GM13976 (cell line): ENCODE data around the gene CPXM2.

Experiments used
- DNase-seq: peaks from one replicate; pipeline ENCODE4 v3.0.0; 2012; ENCODE audit warnings: low spot score
- CTCF ChIP-seq: IDR thresholded peaks from 2 replicates; pipeline ENCODE4 v1.5.1; 2012; ENCODE audit warnings: borderline replicate concordance, mild to moderate bottlenecking; ENCODE audit not compliant: insufficient read depth; ENCODE audit errors: extremely low read depth, missing control alignments, control extremely low read depth
- in situ Hi-C: fragments of 300-500 bp; cut with MboI; formaldehyde crosslinking; loops from one replicate; pipeline ENCODE4 v1.12.0; 2022; ENCODE audit warnings: low sequenced_read_pairs, mixed read lengths, inconsistent platforms; ENCODE audit not compliant: unreplicated experiment

CPXM2 gene

DNA sequence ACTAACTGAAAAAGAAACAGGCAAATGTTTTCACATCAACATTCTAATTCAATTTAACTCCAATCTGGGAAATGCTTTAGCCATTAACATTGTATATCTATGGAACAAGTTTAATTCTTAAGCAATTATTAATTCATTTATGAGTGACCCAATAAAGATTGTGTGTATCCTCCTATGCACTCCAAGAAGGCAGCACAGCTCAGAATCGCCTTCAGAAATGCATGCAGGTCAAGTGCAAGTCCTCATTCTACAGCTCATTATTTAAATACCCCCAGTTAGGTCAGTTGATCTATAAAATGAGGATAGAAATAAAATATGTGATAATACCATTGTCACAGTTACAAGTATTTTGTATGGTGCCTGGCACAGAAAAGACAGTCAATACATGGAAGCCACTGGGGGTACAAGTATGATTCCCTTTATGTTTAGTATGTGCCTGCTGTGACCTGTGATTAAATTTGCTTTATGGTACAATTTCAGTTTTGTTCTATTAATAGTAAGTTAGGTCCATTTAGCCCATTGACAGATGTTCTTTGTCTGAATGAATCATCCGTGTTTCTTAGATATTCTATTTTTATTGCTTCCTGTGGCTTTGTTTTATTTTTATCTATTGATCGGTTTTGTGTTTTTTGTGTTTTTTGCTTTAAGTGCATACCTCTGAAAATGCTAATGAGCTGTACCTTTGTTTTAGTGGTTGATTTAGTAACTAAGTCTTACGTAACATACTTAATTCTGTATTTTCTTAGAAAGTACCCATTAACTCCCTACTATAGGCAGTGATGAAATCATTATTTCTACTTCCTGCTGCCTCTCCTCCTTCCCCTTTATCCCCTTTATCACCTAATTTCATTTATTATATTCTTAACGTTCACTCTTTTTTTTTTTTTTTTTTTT is 42.8 kb downstream of the CPXM2 start:
- no peak for DNase-seq
- TF ChIP-seq CTCF = no peak
- in situ Hi-C loops = no loop called here

- no peak for TF ChIP-seq CTCF
- no peak for DNase-seq
- in situ Hi-C loops = no loop called here
Measured at GRCh38 chr10:123847686-123848432, 43.7 kb downstream of the CPXM2 start.

DNA sequence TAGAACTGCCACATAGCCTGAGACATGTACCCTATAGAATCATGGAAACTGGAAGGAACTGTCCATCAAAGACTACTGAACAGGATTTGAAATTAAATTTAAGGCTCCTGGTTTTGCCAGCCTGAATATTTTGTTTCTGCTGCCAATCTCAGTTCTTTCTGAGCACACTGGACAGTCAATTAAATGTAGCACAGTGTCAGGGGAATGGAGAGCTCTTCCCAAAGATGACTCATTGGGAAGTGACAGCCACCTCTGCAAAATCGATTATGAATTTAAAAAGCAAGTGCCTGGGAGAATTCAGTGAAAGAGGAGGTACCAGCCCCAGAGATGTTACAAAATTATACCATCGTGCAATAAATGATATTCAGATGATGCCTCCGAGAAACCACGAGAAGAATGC is 47.8 kb downstream of the CPXM2 start:
- no peak for DNase-seq
- in situ Hi-C loops = no loop called here
- no peak for TF ChIP-seq CTCF

DNA sequence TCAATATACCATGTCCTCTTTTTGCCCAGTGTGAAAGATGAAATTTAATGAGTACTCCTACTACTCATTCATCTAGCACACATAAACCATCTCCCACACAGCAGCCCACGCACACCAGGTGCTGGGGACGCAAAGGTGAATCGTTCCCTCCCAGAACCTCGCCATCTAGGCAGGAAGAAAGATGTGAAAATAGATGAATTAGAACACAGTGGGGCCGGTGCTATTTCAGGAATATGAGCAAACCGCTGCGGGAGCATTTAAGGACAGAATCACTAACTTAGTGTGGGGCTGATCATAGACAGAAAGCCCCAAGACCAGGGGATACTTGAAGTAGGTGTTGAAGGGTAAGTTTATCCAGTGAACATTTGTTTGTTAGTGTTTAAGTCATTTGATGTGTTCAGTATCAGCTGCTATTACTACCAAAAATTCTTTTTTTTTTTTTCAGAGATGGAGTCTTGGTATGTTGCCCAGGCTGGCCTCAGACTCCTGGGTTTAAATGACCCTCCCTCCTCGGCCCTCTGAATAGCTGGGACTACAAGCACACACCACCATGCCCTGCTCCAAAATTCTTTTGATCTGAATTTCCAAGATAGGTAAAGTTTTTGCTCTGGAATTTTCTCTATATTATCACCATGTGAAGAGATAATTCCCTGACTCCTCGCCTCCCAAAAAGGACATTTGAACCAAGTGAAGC is 48.8 kb downstream of the CPXM2 start:
- in situ Hi-C loops = no loop called here

GRCh38 chr10:123841560-123841959 is 50.0 kb downstream of the CPXM2 start:
- no peak for TF ChIP-seq CTCF
- in situ Hi-C loops = no loop called here
- DNase-seq = no peak

More for the DNA sequence above, 48.8 kb downstream of the CPXM2 start:
- no peak for DNase-seq
- TF ChIP-seq CTCF = no peak

- no peak for DNase-seq
- in situ Hi-C loops = no loop called here
Measured at GRCh38 chr10:123841115-123841514, 50.5 kb downstream of the CPXM2 start.

More at GRCh38 chr10:123841115-123841514, 50.5 kb downstream of the CPXM2 start:
- TF ChIP-seq CTCF = no peak
